ENCODE data around the gene TSKU. TPM values are rescaled to one million over a fixed set of nuclear protein-coding genes. Genes with fewer than 3 reads are reported as not detected.

Gene TSKU
- total and polyA plus RNA-seq, 9 of the 15 experiments (the other 6 are each of a cell fraction or from before 2014, with no cell fraction given): 0.60 to 11.9 (median 8.4) TPM

DNA sequence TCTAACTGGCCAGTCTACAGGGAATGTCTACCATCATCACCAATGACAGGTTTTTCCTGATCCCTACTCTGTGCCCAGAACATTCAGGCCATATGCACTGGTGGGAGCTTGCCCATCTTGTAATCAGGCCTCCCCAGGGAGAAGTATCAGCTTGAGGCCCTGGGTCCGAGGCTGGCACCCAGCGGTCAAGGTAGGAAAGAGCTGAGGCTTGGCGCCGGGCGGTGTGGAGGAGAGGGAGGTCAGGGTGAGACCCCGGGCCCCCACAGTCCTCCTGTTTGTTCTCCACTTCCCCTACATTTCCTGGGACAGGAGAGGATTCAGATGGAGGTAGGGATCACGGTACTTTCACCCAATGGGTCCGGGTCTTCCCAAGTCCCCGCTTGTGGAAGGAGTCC lies 15.5 kb downstream of the TSKU start (continued):
- TF ChIP-seq, protein P1, sequence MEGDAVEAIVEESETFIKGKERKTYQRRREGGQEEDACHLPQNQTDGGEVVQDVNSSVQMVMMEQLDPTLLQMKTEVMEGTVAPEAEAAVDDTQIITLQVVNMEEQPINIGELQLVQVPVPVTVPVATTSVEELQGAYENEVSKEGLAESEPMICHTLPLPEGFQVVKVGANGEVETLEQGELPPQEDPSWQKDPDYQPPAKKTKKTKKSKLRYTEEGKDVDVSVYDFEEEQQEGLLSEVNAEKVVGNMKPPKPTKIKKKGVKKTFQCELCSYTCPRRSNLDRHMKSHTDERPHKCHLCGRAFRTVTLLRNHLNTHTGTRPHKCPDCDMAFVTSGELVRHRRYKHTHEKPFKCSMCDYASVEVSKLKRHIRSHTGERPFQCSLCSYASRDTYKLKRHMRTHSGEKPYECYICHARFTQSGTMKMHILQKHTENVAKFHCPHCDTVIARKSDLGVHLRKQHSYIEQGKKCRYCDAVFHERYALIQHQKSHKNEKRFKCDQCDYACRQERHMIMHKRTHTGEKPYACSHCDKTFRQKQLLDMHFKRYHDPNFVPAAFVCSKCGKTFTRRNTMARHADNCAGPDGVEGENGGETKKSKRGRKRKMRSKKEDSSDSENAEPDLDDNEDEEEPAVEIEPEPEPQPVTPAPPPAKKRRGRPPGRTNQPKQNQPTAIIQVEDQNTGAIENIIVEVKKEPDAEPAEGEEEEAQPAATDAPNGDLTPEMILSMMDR (IDR thresholded peaks at IDR 0.05 in 2 of 3, conservative IDR thresholded peaks at IDR 0.05 in 1 of 3; ENCODE audit: insufficient read depth in 2 of 3, low read depth in 1 of 3, low read length in 3 of 3): no peak
- TF ChIP-seq PRMT5 (CRISPR knock-in tag; IDR thresholded peaks at IDR 0.05) (no peak), CAMTA2 (CRISPR knock-in tag; conservative IDR thresholded peaks at IDR 0.05) (no peak), SOX6 (IDR thresholded peaks at IDR 0.05) (no peak), TARDBP (IDR thresholded peaks at IDR 0.05) (no peak), IRF9 (tag; IDR thresholded peaks at IDR 0.05) (no peak)
- TF ChIP-seq, protein P2, sequence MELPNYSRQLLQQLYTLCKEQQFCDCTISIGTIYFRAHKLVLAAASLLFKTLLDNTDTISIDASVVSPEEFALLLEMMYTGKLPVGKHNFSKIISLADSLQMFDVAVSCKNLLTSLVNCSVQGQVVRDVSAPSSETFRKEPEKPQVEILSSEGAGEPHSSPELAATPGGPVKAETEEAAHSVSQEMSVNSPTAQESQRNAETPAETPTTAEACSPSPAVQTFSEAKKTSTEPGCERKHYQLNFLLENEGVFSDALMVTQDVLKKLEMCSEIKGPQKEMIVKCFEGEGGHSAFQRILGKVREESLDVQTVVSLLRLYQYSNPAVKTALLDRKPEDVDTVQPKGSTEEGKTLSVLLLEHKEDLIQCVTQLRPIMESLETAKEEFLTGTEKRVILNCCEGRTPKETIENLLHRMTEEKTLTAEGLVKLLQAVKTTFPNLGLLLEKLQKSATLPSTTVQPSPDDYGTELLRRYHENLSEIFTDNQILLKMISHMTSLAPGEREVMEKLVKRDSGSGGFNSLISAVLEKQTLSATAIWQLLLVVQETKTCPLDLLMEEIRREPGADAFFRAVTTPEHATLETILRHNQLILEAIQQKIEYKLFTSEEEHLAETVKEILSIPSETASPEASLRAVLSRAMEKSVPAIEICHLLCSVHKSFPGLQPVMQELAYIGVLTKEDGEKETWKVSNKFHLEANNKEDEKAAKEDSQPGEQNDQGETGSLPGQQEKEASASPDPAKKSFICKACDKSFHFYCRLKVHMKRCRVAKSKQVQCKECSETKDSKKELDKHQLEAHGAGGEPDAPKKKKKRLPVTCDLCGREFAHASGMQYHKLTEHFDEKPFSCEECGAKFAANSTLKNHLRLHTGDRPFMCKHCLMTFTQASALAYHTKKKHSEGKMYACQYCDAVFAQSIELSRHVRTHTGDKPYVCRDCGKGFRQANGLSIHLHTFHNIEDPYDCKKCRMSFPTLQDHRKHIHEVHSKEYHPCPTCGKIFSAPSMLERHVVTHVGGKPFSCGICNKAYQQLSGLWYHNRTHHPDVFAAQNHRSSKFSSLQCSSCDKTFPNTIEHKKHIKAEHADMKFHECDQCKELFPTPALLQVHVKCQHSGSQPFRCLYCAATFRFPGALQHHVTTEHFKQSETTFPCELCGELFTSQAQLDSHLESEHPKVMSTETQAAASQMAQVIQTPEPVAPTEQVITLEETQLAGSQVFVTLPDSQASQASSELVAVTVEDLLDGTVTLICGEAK (IDR thresholded peaks at IDR 0.05): no peak
- TF ChIP-seq, protein P2 (CRISPR knock-in tag; IDR thresholded peaks at IDR 0.05): no peak
- TF ChIP-seq, protein P3, sequence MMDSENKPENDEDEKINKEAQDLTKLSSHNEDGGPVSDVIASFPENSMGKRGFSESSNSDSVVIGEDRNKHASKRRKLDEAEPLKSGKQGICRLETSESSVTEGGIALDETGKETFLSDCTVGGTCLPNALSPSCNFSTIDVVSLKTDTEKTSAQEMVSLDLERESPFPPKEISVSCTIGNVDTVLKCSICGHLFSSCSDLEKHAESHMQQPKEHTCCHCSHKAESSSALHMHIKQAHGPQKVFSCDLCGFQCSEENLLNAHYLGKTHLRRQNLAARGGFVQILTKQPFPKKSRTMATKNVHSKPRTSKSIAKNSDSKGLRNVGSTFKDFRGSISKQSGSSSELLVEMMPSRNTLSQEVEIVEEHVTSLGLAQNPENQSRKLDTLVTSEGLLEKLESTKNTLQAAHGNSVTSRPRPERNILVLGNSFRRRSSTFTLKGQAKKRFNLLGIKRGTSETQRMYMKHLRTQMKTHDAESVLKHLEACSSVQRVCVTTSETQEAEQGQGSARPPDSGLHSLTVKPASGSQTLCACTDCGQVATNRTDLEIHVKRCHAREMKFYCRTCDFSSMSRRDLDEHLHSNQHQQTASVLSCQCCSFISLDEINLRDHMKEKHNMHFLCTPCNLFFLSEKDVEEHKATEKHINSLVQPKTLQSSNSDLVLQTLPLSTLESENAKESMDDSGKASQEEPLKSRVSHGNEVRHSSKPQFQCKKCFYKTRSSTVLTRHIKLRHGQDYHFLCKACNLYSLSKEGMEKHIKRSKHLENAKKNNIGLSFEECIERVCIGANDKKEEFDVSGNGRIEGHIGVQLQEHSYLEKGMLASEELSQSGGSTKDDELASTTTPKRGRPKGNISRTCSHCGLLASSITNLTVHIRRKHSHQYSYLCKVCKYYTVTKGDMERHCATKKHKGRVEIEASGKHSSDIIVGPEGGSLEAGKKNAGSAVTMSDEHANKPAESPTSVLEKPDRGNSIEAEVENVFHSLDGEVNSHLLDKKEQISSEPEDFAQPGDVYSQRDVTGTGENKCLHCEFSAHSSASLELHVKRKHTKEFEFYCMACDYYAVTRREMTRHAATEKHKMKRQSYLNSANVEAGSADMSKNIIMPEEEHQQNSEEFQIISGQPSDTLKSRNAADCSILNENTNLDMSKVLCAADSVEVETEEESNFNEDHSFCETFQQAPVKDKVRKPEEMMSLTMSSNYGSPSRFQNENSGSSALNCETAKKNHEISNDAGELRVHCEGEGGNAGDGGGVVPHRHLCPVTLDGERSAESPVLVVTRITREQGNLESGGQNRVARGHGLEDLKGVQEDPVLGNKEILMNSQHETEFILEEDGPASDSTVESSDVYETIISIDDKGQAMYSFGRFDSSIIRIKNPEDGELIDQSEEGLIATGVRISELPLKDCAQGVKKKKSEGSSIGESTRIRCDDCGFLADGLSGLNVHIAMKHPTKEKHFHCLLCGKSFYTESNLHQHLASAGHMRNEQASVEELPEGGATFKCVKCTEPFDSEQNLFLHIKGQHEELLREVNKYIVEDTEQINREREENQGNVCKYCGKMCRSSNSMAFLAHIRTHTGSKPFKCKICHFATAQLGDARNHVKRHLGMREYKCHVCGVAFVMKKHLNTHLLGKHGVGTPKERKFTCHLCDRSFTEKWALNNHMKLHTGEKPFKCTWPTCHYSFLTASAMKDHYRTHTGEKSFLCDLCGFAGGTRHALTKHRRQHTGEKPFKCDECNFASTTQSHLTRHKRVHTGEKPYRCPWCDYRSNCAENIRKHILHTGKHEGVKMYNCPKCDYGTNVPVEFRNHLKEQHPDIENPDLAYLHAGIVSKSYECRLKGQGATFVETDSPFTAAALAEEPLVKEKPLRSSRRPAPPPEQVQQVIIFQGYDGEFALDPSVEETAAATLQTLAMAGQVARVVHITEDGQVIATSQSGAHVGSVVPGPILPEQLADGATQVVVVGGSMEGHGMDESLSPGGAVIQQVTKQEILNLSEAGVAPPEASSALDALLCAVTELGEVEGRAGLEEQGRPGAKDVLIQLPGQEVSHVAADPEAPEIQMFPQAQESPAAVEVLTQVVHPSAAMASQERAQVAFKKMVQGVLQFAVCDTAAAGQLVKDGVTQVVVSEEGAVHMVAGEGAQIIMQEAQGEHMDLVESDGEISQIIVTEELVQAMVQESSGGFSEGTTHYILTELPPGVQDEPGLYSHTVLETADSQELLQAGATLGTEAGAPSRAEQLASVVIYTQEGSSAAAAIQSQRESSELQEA (IDR thresholded peaks at IDR 0.05; ENCODE audit: low read depth): no peak

Data from K562 (cell line).